ENCODE data around the gene ZKSCAN5.
A peak's percentile ranks its signal among the peaks of the same experiment; 100 is the strongest.
"Not testable (repeated sequence)": the region's sequence is repeated elsewhere in the genome, so short reads cannot be mapped to it uniquely, and the experiment has no call there.

ZKSCAN5 gene

GRCh38 chr7:99551767-99552463 is 47.5 kb downstream of the ZKSCAN5 start, which contains the start of gene FAM200A:
Gene FAM200A, minus strand, starts transcription at chr7:99552114. Its CDS starts 3,707 bp downstream, at chr7:99548407.
- DNase-seq (ENCODE audit: low spot score) = peak; percentile 84

- DNase-seq (ENCODE audit: low spot score) = no peak
These were observed 48.6 kb downstream of the ZKSCAN5 start for GRCh38 chr7:99553039-99553438.

- DNase-seq (ENCODE audit: low spot score) = no peak
These were observed 50.5 kb downstream of the ZKSCAN5 start for GRCh38 chr7:99554939-99555338.

GRCh38 chr7:99557196-99557607 is 52.7 kb downstream of the ZKSCAN5 start:
- no peak for DNase-seq (ENCODE audit: low spot score)

- no peak for DNase-seq (ENCODE audit: low spot score)
These were observed 53.5 kb downstream of the ZKSCAN5 start for GRCh38 chr7:99557940-99558305.

- DNase-seq (ENCODE audit: low spot score) = peak; percentile 57
These were observed 54.1 kb downstream of the ZKSCAN5 start, which contains the start of gene ZNF655 for GRCh38 chr7:99558306-99559174. Gene ZNF655, plus strand, starts transcription at chr7:99558642. Its CDS starts 1,918 bp downstream, at chr7:99560560.

GRCh38 chr7:99559175-99559915 is 54.9 kb downstream of the ZKSCAN5 start:
- DNase-seq (ENCODE audit: low spot score) = peak; percentile 45

- DNase-seq (ENCODE audit: low spot score) = no peak
These were observed 56.6 kb downstream of the ZKSCAN5 start for GRCh38 chr7:99560834-99561736.

GRCh38 chr7:99561737-99562051 is 57.2 kb downstream of the ZKSCAN5 start:
- no peak for DNase-seq (ENCODE audit: low spot score)

- no peak for DNase-seq (ENCODE audit: low spot score)
These were observed 57.8 kb downstream of the ZKSCAN5 start for GRCh38 chr7:99562114-99562784.

- peak; percentile 71 for DNase-seq (ENCODE audit: low spot score)
These were observed 58.4 kb downstream of the ZKSCAN5 start for GRCh38 chr7:99562832-99563231.

GRCh38 chr7:99563650-99564049 is 59.2 kb downstream of the ZKSCAN5 start:
- no peak for DNase-seq (ENCODE audit: low spot score)

GRCh38 chr7:99568770-99569169 is 64.3 kb downstream of the ZKSCAN5 start:
- DNase-seq (ENCODE audit: low spot score) = not testable (repeated sequence)

- no peak for DNase-seq (ENCODE audit: low spot score)
These were observed 67.3 kb downstream of the ZKSCAN5 start for GRCh38 chr7:99571768-99572167.

GRCh38 chr7:99573257-99573656 is 68.8 kb downstream of the ZKSCAN5 start:
- no peak for DNase-seq (ENCODE audit: low spot score)

- DNase-seq (ENCODE audit: low spot score) = no peak
These were observed 71.8 kb downstream of the ZKSCAN5 start for GRCh38 chr7:99576251-99576650.

GRCh38 chr7:99579281-99579955 is 75.0 kb downstream of the ZKSCAN5 start:
- DNase-seq (ENCODE audit: low spot score) = no peak

- peak; percentile 15 for DNase-seq (ENCODE audit: low spot score)
These were observed 75.7 kb downstream of the ZKSCAN5 start for GRCh38 chr7:99579956-99580777.

- not testable (repeated sequence) for DNase-seq (ENCODE audit: low spot score)
These were observed 76.4 kb downstream of the ZKSCAN5 start for GRCh38 chr7:99580778-99581332.

Data from hematopoietic multipotent progenitor cell treated with erythropoietin and hydrocortisone succinate and interleukin-3 and kit ligand, for 15 days (in vitro differentiated cells).